A549 (cell line): Measurements from ENCODE around the gene IRS2. TPM values are rescaled to one million over a fixed set of nuclear protein-coding genes. Genes with fewer than 3 reads are reported as not detected.

Source experiments
- ATAC-seq, 2 experiments: fragments of 200-7000 bp in 1 of 2; fragments of >200 bp in 1 of 2; cut with Nextera tagmentation in 1 of 2; cut with Tn5 transposase in 1 of 2; 3 replicates each; pipeline versions ENCODE4 v1.8.0 to v1.9.1; 2018 to 2020; ENCODE audit warnings: mild to moderate bottlenecking in 1 of 2, moderate library complexity in 1 of 2
- CTCF ChIA-PET: fragments of 300-600 bp; sonication (Branson Sonifier 250); formaldehyde crosslinking; extraction: SDS; loops from one replicate; lab custom pipeline; 2021; ENCODE audit warnings: antibody characterized with exemption, inconsistent platforms; lab: Yijun Ruan, JAX
- POLR2A ChIA-PET: fragments of 350-600 bp; formaldehyde crosslinking; extraction: SDS; loops from one replicate; lab custom pipeline; 2021; ENCODE audit warnings: antibody characterized with exemption, inconsistent platforms; lab: Yijun Ruan, JAX
- DNase-seq, 2 experiments: peaks; one replicate each; pipeline versions ENCODE4 v3.0.0 to v3.0.0-alpha.2; 2011 to 2016; ENCODE audit warnings: low read depth in 1 of 2, low spot score in 1 of 2
- FAIRE-seq: peaks from 2 replicates; lab custom pipeline; 2011; peaks lifted over from hg19 to GRCh38; lab: Jason Lieb, UNC
- H3K27ac ChIP-seq, 2 experiments: fragments of >200 bp; sonication (Bioruptor Twin); formaldehyde crosslinking; 3 replicates each; pipeline ENCODE4 v1.5.1; 2016 to 2017
- H3K4me1 ChIP-seq: fragments of >200 bp; sonication (Bioruptor Twin); formaldehyde crosslinking; 3 replicates; pipeline ENCODE4 v1.6.1; 2016
- H3K4me2 ChIP-seq: fragments of >200 bp; sonication (Bioruptor Twin); formaldehyde crosslinking; 3 replicates; pipeline ENCODE4 v1.6.1; 2016
- H3K4me3 ChIP-seq: fragments of >200 bp; sonication (Bioruptor Twin); formaldehyde crosslinking; 3 replicates; pipeline ENCODE4 v1.5.1; 2016
- H3K9me3 ChIP-seq: fragments of >200 bp; sonication (Bioruptor Twin); formaldehyde crosslinking; 3 replicates; pipeline ENCODE4 v1.6.1; 2016
- BHLHE40 ChIP-seq: IDR thresholded peaks from 2 replicates; pipeline ENCODE4 v1.6.1; 2012; ENCODE audit warnings: low read depth, low read length, inconsistent platforms
- EHMT2 ChIP-seq: fragments of 200-600 bp; sonication (generic); IDR thresholded peaks from 2 replicates; pipeline ENCODE4 v1.6.1; 2016; ENCODE audit warnings: antibody characterized with exemption, low read depth, mild to moderate bottlenecking, moderate library complexity
- ESRRA ChIP-seq: fragments of 150-350 bp; IDR thresholded peaks from 2 replicates; pipeline ENCODE4 v1.6.1; 2014; ENCODE audit warnings: mild to moderate bottlenecking, low read length, borderline replicate concordance
- FOSL2 ChIP-seq, 2 experiments: fragments of 450-650 bp in 1 of 2; fragments of >200 bp in 1 of 2; sonication (Bioruptor Twin) in 1 of 2; formaldehyde crosslinking; IDR thresholded peaks; 2 replicates each; pipeline versions ENCODE4 v1.5.0 to v1.6.1; 2016 to 2020; ENCODE audit warnings: mild to moderate bottlenecking in 1 of 2, moderate library complexity in 1 of 2
- FOXS1 ChIP-seq: fragments of 250-450 bp; sonication (Bioruptor Pico); IDR thresholded peaks from 2 replicates; pipeline ENCODE4 v1.5.0; 2020; ENCODE audit warnings: mild to moderate bottlenecking, moderate library complexity
- GATA3 ChIP-seq: IDR thresholded peaks from 2 replicates; pipeline ENCODE4 v1.6.1; 2012; ENCODE audit warnings: borderline replicate concordance
- HOXB13 ChIP-seq: fragments of 250-450 bp; sonication (Bioruptor Pico); IDR thresholded peaks from 2 replicates; pipeline ENCODE4 v1.5.0; 2020; ENCODE audit warnings: low read depth, mild to moderate bottlenecking, moderate library complexity
- KDM1A ChIP-seq: fragments of 200-600 bp; sonication (generic); IDR thresholded peaks from 2 replicates; pipeline ENCODE4 v1.6.1; 2016; ENCODE audit warnings: low read depth, mild to moderate bottlenecking
- MAFK ChIP-seq: fragments of 450-650 bp; IDR thresholded peaks from 2 replicates; pipeline ENCODE4 v1.6.1; 2014; ENCODE audit not compliant: partially characterized antibody
- MAZ ChIP-seq: fragments of 150-350 bp; IDR thresholded peaks from 2 replicates; pipeline ENCODE4 v1.6.1; 2014; ENCODE audit warnings: antibody characterized with exemption, low read depth, low read length, borderline replicate concordance
- NFE2L2 ChIP-seq: fragments of 150-350 bp; conservative IDR thresholded peaks from 2 replicates; pipeline ENCODE4 v1.6.1; 2014; ENCODE audit warnings: low read length
- NPAS2 ChIP-seq: fragments of 250-450 bp; sonication (Bioruptor Pico); IDR thresholded peaks from 2 replicates; pipeline ENCODE4 v1.8.0; 2022; ENCODE audit warnings: mild to moderate bottlenecking, moderate library complexity, borderline replicate concordance
- NR3C1 ChIP-seq: fragments of >200 bp; sonication (Bioruptor Twin); formaldehyde crosslinking; IDR thresholded peaks from 3 replicates; pipeline ENCODE4 v1.6.1; 2017
- SMC3 ChIP-seq: fragments of >200 bp; sonication (Bioruptor Twin); formaldehyde crosslinking; IDR thresholded peaks from 3 replicates; pipeline ENCODE4 v1.6.1; 2018; ENCODE audit warnings: inconsistent platforms
- ZFP36 ChIP-seq: fragments of 450-650 bp; IDR thresholded peaks from 2 replicates; pipeline ENCODE4 v1.6.1; 2014; ENCODE audit warnings: borderline replicate concordance; ENCODE audit not compliant: partially characterized antibody
- WGBS: methylation state at CpG from one replicate; pipeline ENCODE4 v1.1.6; 2017; ENCODE audit errors: missing lambda C conversion rate; 5-methylcytosine and 5-hydroxymethylcytosine counted together
- polyA plus RNA-seq, 4 experiments: library from polyadenylated mRNA; depleted of rRNA in 3 of 4; stranded (reverse); fragments of >200 nt; fragmentation: RNase III in 1 of 4; extraction: RNeasy Plus Mini Kit Qiagen cat#74134 plus additional on column Dnase treatment in 1 of 4; gene quantifications; 2 replicates in 3 of 4; 3 replicates in 1 of 4; pipeline ENCODE4 v1.2.3, GENCODE V29; 2011 to 2017
- TF ChIP-seq, protein P1 (sequence below): fragments of >200 bp; sonication (Bioruptor Twin); formaldehyde crosslinking; IDR thresholded peaks from 3 replicates; pipeline ENCODE4 v1.5.1; 2016
- TF ChIP-seq, protein P2 (sequence below): IDR thresholded peaks from 2 replicates; pipeline ENCODE4 v1.6.1; 2012
- TF ChIP-seq, protein P3 (sequence below): fragments of >200 bp; sonication (Bioruptor Twin); formaldehyde crosslinking; IDR thresholded peaks from 2 replicates; pipeline ENCODE4 v1.6.1; 2016
- TF ChIP-seq, protein P4 (sequence below): fragments of 250-450 bp; sonication (Bioruptor Pico); IDR thresholded peaks from 2 replicates; pipeline ENCODE4 v1.5.0; 2020; ENCODE audit warnings: low read depth, mild to moderate bottlenecking, moderate library complexity
- TF ChIP-seq, protein P5 (sequence below): fragments of 200-600 bp; sonication (generic); IDR thresholded peaks from 2 replicates; pipeline ENCODE4 v1.6.1; 2016; ENCODE audit warnings: antibody characterized with exemption, mild to moderate bottlenecking, moderate library complexity

The IRS2 gene
- polyA plus RNA-seq, 2 of the 4 experiments (the other 2 are of a cell fraction), result 4.8 to 12.3 TPM

DNA sequence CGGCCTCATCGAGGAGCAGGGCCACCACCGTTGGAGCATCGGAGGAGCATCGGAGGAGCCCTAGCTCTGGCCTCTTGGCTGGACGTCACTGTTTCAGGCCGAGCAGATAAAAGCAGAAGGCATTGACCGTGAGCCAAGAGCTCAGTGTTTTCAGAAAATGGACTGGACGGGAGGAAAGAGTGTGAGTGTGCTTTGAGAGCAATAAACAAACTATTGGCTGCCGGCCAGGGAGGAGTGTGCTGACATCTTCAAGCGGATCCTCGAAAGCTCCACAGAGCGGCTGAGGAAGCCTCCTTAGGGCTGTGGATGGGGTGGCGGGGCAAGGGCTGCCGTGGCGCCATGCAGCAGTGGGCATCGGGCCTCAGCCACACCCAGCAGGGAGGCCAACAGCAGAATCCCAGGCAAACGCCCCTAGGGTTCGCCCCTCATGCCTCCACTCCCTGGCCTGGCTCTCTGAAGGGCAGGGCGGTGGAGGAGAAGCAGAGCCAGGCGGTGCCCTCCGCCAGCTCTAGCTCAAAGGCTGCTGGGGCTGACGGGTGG is 41.8 kb downstream of the IRS2 start (continued):
- TF ChIP-seq, protein P1, sequence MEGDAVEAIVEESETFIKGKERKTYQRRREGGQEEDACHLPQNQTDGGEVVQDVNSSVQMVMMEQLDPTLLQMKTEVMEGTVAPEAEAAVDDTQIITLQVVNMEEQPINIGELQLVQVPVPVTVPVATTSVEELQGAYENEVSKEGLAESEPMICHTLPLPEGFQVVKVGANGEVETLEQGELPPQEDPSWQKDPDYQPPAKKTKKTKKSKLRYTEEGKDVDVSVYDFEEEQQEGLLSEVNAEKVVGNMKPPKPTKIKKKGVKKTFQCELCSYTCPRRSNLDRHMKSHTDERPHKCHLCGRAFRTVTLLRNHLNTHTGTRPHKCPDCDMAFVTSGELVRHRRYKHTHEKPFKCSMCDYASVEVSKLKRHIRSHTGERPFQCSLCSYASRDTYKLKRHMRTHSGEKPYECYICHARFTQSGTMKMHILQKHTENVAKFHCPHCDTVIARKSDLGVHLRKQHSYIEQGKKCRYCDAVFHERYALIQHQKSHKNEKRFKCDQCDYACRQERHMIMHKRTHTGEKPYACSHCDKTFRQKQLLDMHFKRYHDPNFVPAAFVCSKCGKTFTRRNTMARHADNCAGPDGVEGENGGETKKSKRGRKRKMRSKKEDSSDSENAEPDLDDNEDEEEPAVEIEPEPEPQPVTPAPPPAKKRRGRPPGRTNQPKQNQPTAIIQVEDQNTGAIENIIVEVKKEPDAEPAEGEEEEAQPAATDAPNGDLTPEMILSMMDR, result no peak
- TF ChIP-seq, protein P2, sequence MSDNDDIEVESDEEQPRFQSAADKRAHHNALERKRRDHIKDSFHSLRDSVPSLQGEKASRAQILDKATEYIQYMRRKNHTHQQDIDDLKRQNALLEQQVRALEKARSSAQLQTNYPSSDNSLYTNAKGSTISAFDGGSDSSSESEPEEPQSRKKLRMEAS, result no peak
- TF ChIP-seq NFE2L2 (no peak), MAZ (no peak), NR3C1 (no peak)

DNA sequence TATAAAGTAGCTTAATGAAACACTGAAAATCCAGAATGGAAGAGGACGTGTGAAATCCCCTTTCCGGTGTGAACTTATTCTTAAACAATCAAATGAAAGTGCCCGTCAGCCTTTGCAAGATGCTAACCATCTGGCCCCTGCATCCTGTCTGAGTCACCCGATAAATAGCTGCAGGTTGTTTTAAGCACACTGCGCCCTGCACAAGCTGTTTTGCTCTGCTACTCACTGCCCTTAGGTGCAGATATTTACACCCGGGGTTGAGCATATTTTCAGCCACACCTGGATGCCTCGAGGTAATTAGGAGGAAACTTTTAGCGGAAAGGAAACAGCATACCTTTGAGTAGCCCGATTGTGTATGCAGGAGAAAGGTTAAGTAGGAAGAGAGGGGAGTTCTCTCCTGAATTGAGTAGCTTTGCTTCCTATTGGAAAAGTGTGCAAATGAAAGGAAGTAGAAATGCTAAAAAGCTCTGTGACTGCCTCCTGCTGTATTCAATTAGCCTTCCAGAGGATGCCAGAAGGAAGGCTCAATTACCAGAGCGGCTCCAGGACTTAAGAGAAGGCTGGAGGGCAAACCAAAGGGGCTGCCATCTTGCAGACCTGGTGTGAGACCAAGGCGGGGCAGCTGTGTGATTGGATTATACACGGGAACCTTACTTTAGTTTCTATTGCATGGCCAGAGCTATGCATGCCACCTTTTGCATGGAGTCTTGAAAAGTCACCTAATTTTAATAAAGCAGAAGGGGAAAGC is 42.5 kb downstream of the IRS2 start:
- ATAC-seq, result peak in 1 of 2 experiments; percentile 64; a peak in 3 of 6 replicates
- peaks cover 17% of the 10 kb centered on the region for H3K4me1 ChIP-seq
- H3K27ac ChIP-seq, result peak overlapping the region; percentile 36 to 56; a peak in 4 of 6 replicates
- peak; percentile 6 to 64 for DNase-seq
- no peak for FAIRE-seq
- POLR2A ChIA-PET, result interaction anchor here (1.2 kb wide), 1 partner anchor 472 kb away, joined by 4 read pairs; no protein-coding TSS in a partner anchor
- no peak for TF ChIP-seq FOSL2 (IDR thresholded peaks at IDR 0.05)
- TF ChIP-seq FOSL2 (CRISPR knock-in tag; IDR thresholded peaks at IDR 0.05), result 0 out of 2 replicates have a peak, but pooled peaks have one; percentile 41
- TF ChIP-seq, protein P3, sequence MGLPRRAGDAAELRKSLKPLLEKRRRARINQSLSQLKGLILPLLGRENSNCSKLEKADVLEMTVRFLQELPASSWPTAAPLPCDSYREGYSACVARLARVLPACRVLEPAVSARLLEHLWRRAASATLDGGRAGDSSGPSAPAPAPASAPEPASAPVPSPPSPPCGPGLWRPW, result no peak
- 31% methylated on average over 12 of the region's 12 CpGs for WGBS
- H3K4me3 ChIP-seq, result no peak overlapping the region
- H3K4me2 ChIP-seq, result peak overlapping the region; percentile 32
- H3K9me3 ChIP-seq, result no peaks in the 10 kb centered on the region
- CTCF ChIA-PET, result no interaction called here

DNA sequence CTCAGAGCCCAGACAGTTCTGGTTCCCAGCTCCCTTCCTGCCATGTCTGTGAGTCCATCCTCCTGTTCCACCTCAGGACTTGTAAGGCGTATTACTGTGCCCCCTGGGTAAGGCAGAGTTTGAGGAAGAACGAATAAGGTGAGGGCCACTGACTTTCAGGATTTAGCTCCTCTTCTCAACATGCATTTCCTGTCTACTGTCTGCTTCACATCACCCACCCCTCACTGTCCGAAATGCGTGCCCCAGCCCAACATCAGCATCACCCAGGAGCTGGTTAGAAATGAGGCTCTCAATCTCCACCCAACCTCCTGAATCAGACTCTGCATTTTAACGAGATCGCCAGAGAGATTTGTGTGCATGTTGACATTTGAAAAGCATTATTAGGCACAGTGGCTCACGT is 44.4 kb downstream of the IRS2 start:
- POLR2A ChIA-PET, result no interaction called here
- DNase-seq (no peak), FAIRE-seq (no peak), ATAC-seq (no peak)
- H3K4me2 ChIP-seq, result no peak overlapping the region
- no peaks in the 10 kb centered on the region for H3K9me3 ChIP-seq
- CTCF ChIA-PET, result no interaction called here
- no peak overlapping the region for H3K27ac ChIP-seq
- 78% methylated on average over 7 of the region's 7 CpGs for WGBS
- H3K4me3 ChIP-seq, result no peak overlapping the region
- TF ChIP-seq MAFK (no peak), BHLHE40 (no peak), NFE2L2 (no peak), FOXS1 (CRISPR knock-in tag) (no peak), GATA3 (no peak), SMC3 (no peak), ESRRA (no peak), NPAS2 (CRISPR knock-in tag) (no peak), EHMT2 (no peak), KDM1A (no peak), HOXB13 (no peak), ZFP36 (no peak)
- TF ChIP-seq, protein P4, sequence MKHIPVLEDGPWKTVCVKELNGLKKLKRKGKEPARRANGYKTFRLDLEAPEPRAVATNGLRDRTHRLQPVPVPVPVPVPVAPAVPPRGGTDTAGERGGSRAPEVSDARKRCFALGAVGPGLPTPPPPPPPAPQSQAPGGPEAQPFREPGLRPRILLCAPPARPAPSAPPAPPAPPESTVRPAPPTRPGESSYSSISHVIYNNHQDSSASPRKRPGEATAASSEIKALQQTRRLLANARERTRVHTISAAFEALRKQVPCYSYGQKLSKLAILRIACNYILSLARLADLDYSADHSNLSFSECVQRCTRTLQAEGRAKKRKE (CRISPR knock-in tag), result no peak
- TF ChIP-seq, protein P5, sequence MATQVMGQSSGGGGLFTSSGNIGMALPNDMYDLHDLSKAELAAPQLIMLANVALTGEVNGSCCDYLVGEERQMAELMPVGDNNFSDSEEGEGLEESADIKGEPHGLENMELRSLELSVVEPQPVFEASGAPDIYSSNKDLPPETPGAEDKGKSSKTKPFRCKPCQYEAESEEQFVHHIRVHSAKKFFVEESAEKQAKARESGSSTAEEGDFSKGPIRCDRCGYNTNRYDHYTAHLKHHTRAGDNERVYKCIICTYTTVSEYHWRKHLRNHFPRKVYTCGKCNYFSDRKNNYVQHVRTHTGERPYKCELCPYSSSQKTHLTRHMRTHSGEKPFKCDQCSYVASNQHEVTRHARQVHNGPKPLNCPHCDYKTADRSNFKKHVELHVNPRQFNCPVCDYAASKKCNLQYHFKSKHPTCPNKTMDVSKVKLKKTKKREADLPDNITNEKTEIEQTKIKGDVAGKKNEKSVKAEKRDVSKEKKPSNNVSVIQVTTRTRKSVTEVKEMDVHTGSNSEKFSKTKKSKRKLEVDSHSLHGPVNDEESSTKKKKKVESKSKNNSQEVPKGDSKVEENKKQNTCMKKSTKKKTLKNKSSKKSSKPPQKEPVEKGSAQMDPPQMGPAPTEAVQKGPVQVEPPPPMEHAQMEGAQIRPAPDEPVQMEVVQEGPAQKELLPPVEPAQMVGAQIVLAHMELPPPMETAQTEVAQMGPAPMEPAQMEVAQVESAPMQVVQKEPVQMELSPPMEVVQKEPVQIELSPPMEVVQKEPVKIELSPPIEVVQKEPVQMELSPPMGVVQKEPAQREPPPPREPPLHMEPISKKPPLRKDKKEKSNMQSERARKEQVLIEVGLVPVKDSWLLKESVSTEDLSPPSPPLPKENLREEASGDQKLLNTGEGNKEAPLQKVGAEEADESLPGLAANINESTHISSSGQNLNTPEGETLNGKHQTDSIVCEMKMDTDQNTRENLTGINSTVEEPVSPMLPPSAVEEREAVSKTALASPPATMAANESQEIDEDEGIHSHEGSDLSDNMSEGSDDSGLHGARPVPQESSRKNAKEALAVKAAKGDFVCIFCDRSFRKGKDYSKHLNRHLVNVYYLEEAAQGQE, result no peak
- TF ChIP-seq, protein P2, result no peak
- peaks cover 17% of the 10 kb centered on the region for H3K4me1 ChIP-seq
